CD4-positive, CD25-positive, alpha-beta regulatory T cell (primary cell): ENCODE measurements around the gene ATRNL1. TPM values are rescaled to one million over a fixed set of nuclear protein-coding genes. Genes with fewer than 3 reads are reported as not detected.

Experiments
- ATAC-seq, 2 donors: fragments of 150-1000 bp; cut with Tn5 transposase; one replicate each; pipeline ENCODE4 v1.10.0; 2021; ENCODE audit warnings: low read depth in 2 of 2, moderate number of reproducible peaks in 2 of 2, moderate library complexity in 1 of 2
- DNase-seq, 3 donors: peaks; one replicate each; pipeline versions ENCODE4 v3.0.0 to v3.0.0-alpha.2; 2012 to 2022; ENCODE audit warnings: mixed read lengths in 1 of 3
- H3K27ac ChIP-seq: one replicate; pipeline ENCODE4 v1.7.0; 2013; ENCODE audit warnings: mild to moderate bottlenecking, low read length; ENCODE audit not compliant: insufficient read depth, poor library complexity, severe bottlenecking
- H3K27me3 ChIP-seq: one replicate; pipeline ENCODE4 v1.7.0; 2013; ENCODE audit warnings: low read length; ENCODE audit not compliant: control insufficient read depth, insufficient read depth
- H3K36me3 ChIP-seq: one replicate; pipeline ENCODE4 v1.7.0; 2013; ENCODE audit warnings: mild to moderate bottlenecking, low read length, moderate library complexity; ENCODE audit not compliant: control insufficient read depth, insufficient read depth
- H3K4me1 ChIP-seq: 2 replicates; pipeline ENCODE4 v1.7.0; 2013; ENCODE audit warnings: mild to moderate bottlenecking, low read length; ENCODE audit not compliant: insufficient read depth, control insufficient read depth, poor library complexity, severe bottlenecking
- H3K4me3 ChIP-seq: one replicate; pipeline ENCODE4 v1.7.0; 2013; ENCODE audit warnings: low read depth, mild to moderate bottlenecking, low read length, moderate library complexity
- H3K9me3 ChIP-seq, 2 experiments: 1 replicate in 1 of 2; 2 replicates in 1 of 2; pipeline ENCODE4 v1.7.0; 2013; ENCODE audit warnings: low read length in 2 of 2, mild to moderate bottlenecking in 1 of 2, moderate library complexity in 1 of 2; ENCODE audit not compliant: control insufficient read depth in 2 of 2
- H3K27ac Mint-ChIP-seq, 3 donors: one replicate each; pipeline ENCODE4 v1.8.0; 2020 to 2022; ENCODE audit warnings: mild to moderate bottlenecking in 3 of 3, mixed read lengths in 3 of 3, moderate library complexity in 2 of 3
- H3K27me3 Mint-ChIP-seq: one replicate; pipeline ENCODE4 v1.8.0; 2022; ENCODE audit warnings: mild to moderate bottlenecking, mixed read lengths
- H3K36me3 Mint-ChIP-seq: one replicate; pipeline ENCODE4 v1.8.0; 2020; ENCODE audit warnings: mixed read lengths
- H3K4me1 Mint-ChIP-seq, 4 donors: one replicate each; pipeline ENCODE4 v1.8.0; 2020 to 2022; ENCODE audit warnings: mixed read lengths in 4 of 4, mild to moderate bottlenecking in 1 of 4
- H3K4me3 Mint-ChIP-seq, 4 donors: one replicate each; pipeline ENCODE4 v1.8.0; 2020 to 2022; ENCODE audit warnings: mild to moderate bottlenecking in 4 of 4, mixed read lengths in 4 of 4, moderate library complexity in 3 of 4
- H3K9me3 Mint-ChIP-seq, 7 donors: one replicate each; pipeline ENCODE4 v1.8.0; 2020 to 2022; ENCODE audit warnings: mixed read lengths in 7 of 7, mild to moderate bottlenecking in 3 of 7, moderate library complexity in 2 of 7
- polyA plus RNA-seq, 4 donors: library from polyadenylated mRNA; unstranded; fragments of 300-500 nt; fragmentation: Illumina TruSeq; gene quantifications; one replicate each; pipeline ENCODE4 v1.2.3, GENCODE V29; 2021
- total RNA-seq: library from RNA; stranded (reverse); gene quantifications from one replicate; pipeline ENCODE4 v1.2.3, GENCODE V29; 2022

ATRNL1 gene
- total and polyA plus RNA-seq, 5 donors from 2014 or later, result not detected

DNA sequence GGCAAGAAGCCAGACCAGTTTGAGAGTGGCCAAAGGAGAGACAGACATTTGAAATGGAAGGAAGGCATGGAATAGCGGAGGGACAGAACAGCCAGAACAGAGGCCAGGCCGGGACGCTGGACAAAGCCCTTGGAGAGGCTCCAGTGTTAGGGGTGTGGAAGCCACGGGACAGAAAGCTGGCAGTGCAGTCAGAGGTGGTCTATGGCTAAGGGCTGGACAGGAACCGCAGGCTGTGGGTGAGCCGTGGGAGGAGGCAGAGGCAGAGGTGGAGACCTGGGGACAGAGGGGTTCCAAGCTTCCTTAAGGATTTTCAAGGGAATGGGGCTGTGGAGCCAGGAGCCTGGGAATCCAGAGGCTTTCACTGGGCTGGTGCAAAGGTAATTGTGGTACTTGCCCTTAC lies 878.8 kb downstream of the ATRNL1 start:
- no peaks in the 10 kb centered on the region for H3K4me1 ChIP-seq
- Mint-ChIP-seq H3K27me3 (no peaks in the 10 kb centered on the region), H3K36me3 (no peaks in the 10 kb centered on the region), H3K4me3 (no peak overlapping the region), H3K9me3 (peaks cover 2 to 22% (median 7%) of the 10 kb centered on the region in 7 donors), H3K4me1 (no peaks in the 10 kb centered on the region), H3K27ac (no peak overlapping the region)
- H3K27ac ChIP-seq, result no peak overlapping the region
- DNase-seq, result no peak
- no peaks in the 10 kb centered on the region for H3K36me3 ChIP-seq
- H3K4me3 ChIP-seq, result no peak overlapping the region
- ATAC-seq, result no peak
- H3K9me3 ChIP-seq, result no peaks in the 10 kb centered on the region
- H3K27me3 ChIP-seq, result no peaks in the 10 kb centered on the region

DNA sequence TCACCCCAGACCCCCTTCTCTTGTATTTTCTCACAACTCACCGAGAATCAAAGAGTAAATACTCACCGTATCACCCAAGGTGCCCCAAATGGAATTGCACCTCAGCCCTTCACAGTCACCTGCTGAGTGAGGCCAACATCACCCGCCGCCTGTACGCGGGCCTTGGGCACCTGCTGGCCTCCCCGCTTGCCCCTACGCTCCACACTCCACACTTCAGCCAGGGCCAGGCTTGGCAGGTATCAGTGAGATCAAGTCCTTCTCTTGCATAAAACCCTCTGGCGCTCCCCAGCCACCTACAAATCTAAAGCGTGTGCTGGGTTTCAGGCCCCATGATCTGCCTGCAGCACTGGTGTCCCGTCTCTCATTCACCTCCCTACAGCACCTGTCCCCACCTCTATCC lies 879.3 kb downstream of the ATRNL1 start:
- no peak overlapping the region for H3K27ac Mint-ChIP-seq
- Histone ChIP-seq H3K27ac (no peak overlapping the region), H3K9me3 (no peaks in the 10 kb centered on the region), H3K4me3 (no peak overlapping the region), H3K27me3 (no peaks in the 10 kb centered on the region), H3K36me3 (no peaks in the 10 kb centered on the region), H3K4me1 (no peaks in the 10 kb centered on the region)
- H3K4me3 Mint-ChIP-seq, result no peak overlapping the region
- H3K36me3 Mint-ChIP-seq, result no peaks in the 10 kb centered on the region
- H3K9me3 Mint-ChIP-seq, result peaks cover 2 to 19% (median 6%) of the 10 kb centered on the region in 7 donors
- ATAC-seq (no peak), DNase-seq (no peak)
- H3K27me3 Mint-ChIP-seq, result no peaks in the 10 kb centered on the region
- H3K4me1 Mint-ChIP-seq, result no peaks in the 10 kb centered on the region

DNA sequence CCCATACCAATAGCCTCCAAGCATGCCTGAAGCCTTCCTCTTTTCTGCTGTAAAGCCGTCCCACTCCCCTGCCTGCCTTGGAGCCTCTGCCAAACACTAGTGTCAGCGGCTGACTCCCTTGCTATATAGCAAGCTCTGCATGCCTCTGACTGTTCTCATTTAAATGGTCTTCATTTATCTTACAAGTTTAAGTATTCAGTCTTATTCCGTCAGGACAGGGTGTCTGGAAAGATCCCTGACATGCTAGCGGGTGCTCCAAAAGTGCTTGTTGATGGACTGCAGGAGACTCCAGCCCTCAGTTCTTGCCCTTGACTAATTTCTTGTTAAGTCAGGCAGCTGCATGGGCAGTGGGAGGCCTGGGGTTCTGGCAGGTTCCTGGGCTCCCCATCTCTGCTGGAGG lies 881.2 kb downstream of the ATRNL1 start:
- Mint-ChIP-seq H3K36me3 (no peaks in the 10 kb centered on the region), H3K27ac (no peak overlapping the region), H3K27me3 (no peaks in the 10 kb centered on the region), H3K4me3 (no peak overlapping the region), H3K4me1 (no peaks in the 10 kb centered on the region), H3K9me3 (peaks cover 0 to 14% (median 3%) of the 10 kb centered on the region in 7 donors)
- Histone ChIP-seq H3K9me3 (no peaks in the 10 kb centered on the region), H3K27me3 (no peaks in the 10 kb centered on the region), H3K4me1 (no peaks in the 10 kb centered on the region), H3K4me3 (no peak overlapping the region), H3K27ac (no peak overlapping the region), H3K36me3 (no peaks in the 10 kb centered on the region)
- ATAC-seq, result no peak
- no peak for DNase-seq

DNA sequence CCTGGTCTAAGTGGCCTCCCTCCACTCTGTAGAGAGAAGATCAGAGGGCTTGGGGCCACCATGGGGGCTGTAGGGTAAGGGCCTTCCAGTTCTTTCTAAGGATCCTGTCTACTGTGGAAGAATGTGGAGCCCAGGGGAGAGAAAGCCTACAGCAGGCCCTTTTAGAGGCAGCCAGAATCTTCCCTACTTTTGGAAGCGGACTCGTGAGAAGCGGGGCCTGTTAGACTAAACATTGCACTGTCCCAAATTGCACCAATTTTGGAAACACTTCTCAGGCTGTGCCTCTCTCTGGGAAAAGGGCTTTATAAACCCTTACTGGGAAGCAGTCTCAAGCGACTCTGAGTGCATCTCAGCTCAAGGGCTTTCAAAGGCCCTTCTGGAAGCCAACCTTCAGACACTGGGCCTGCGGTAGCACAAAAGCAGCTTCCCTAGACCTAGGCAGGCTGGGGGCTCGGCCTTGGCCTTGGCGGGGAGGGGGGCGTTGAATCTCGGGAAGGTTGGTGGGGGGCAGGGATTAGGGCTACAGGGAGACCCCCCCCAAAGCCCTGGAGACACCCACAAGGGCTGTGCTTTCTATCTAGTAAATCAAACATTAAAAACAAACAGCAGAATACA lies 881.8 kb downstream of the ATRNL1 start:
- no peaks in the 10 kb centered on the region for H3K4me1 ChIP-seq
- H3K27ac Mint-ChIP-seq, result no peak overlapping the region
- no peaks in the 10 kb centered on the region for H3K9me3 ChIP-seq
- H3K9me3 Mint-ChIP-seq, result peaks cover 0 to 14% (median 3%) of the 10 kb centered on the region in 7 donors
- ATAC-seq (no peak), DNase-seq (no peak)
- H3K4me3 Mint-ChIP-seq, result no peak overlapping the region
- no peak overlapping the region for H3K27ac ChIP-seq
- H3K4me1 Mint-ChIP-seq, result no peaks in the 10 kb centered on the region
- no peaks in the 10 kb centered on the region for H3K27me3 ChIP-seq
- H3K27me3 Mint-ChIP-seq, result no peaks in the 10 kb centered on the region
- H3K4me3 ChIP-seq, result no peak overlapping the region
- H3K36me3 ChIP-seq, result no peaks in the 10 kb centered on the region
- H3K36me3 Mint-ChIP-seq, result no peaks in the 10 kb centered on the region

DNA sequence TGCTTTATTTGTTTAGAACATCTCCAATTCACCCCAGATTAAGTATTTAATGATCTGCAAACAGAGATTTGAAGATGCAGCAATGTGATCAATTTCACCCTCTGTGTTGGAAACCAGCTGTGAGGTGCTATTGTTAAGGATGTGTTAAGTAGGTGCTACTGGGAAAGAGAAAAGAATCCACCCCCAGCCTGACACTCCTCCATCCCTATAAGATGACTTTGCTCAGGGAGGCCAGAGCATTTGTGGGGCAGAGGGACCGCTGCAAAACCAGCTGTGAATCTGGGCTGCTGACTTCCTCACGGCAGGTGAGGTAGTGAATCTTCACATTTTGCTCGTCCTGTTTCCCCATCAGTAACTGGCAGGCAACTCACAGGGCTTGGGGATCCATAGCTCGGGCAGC lies 882.3 kb downstream of the ATRNL1 start:
- Histone ChIP-seq H3K4me1 (no peaks in the 10 kb centered on the region), H3K9me3 (no peaks in the 10 kb centered on the region), H3K36me3 (no peaks in the 10 kb centered on the region), H3K4me3 (no peak overlapping the region), H3K27me3 (no peaks in the 10 kb centered on the region), H3K27ac (no peak overlapping the region)
- no peak for ATAC-seq
- DNase-seq, result no peak
- Mint-ChIP-seq H3K4me3 (no peak overlapping the region), H3K27me3 (no peaks in the 10 kb centered on the region), H3K4me1 (no peaks in the 10 kb centered on the region), H3K9me3 (peaks cover 0 to 14% (median 3%) of the 10 kb centered on the region in 7 donors), H3K27ac (no peak overlapping the region), H3K36me3 (no peaks in the 10 kb centered on the region)

DNA sequence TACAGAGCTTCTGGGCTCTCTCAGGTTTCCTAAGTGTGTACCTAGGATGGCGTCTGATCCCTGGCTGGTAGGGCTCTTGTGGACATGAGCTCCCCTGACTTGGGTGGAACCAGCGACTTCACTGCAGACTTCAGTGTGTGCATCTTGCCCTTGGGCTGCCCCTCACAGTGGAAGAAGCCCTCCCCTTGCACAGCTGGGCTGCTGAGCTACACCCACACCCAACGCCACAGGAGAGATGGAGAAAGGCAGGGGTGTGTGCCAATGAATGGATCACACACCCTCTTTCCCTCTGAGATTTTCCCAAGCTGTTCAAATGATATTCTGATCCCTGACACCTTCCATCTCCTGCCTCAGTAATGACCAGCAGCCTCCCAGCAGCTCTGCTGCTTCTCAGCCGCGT lies 883.2 kb downstream of the ATRNL1 start:
- no peaks in the 10 kb centered on the region for H3K4me1 ChIP-seq
- H3K4me3 Mint-ChIP-seq, result no peak overlapping the region
- H3K36me3 ChIP-seq, result no peaks in the 10 kb centered on the region
- no peak overlapping the region for H3K4me3 ChIP-seq
- no peaks in the 10 kb centered on the region for H3K9me3 ChIP-seq
- H3K27ac ChIP-seq, result no peak overlapping the region
- H3K27me3 Mint-ChIP-seq, result no peaks in the 10 kb centered on the region
- H3K4me1 Mint-ChIP-seq, result no peaks in the 10 kb centered on the region
- peaks cover 0 to 14% (median 3%) of the 10 kb centered on the region in 7 donors for H3K9me3 Mint-ChIP-seq
- DNase-seq (no peak), ATAC-seq (no peak)
- no peak overlapping the region for H3K27ac Mint-ChIP-seq
- H3K36me3 Mint-ChIP-seq, result no peaks in the 10 kb centered on the region
- H3K27me3 ChIP-seq, result no peaks in the 10 kb centered on the region

DNA sequence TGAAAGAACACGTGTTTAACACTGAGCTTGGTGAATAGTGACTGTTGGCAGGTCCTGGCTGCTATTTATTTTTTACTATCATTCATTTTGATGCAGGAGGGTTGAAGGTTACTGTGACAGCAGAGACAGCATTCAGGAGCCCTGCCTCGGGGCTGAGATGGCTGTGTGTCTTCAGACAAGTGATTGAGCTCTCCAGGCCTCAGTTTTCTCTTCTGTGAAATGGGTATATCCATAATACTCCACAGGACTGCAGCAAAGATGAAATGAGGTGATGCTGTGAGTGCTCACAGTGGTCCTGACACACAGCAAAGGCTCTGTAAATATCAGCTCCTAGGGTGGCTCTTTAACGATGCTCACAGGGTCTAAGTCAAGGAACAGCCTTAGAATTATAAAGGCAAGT lies 884.7 kb downstream of the ATRNL1 start:
- no peaks in the 10 kb centered on the region for H3K36me3 Mint-ChIP-seq
- Histone ChIP-seq H3K9me3 (no peaks in the 10 kb centered on the region), H3K4me1 (no peaks in the 10 kb centered on the region), H3K36me3 (no peaks in the 10 kb centered on the region), H3K27me3 (no peaks in the 10 kb centered on the region), H3K27ac (no peak overlapping the region), H3K4me3 (no peak overlapping the region)
- H3K27me3 Mint-ChIP-seq, result no peaks in the 10 kb centered on the region
- DNase-seq (no peak), ATAC-seq (no peak)
- peaks cover 0 to 9% (median 1%) of the 10 kb centered on the region in 7 donors for H3K9me3 Mint-ChIP-seq
- H3K27ac Mint-ChIP-seq, result no peak overlapping the region
- H3K4me3 Mint-ChIP-seq, result no peak overlapping the region
- no peaks in the 10 kb centered on the region for H3K4me1 Mint-ChIP-seq

DNA sequence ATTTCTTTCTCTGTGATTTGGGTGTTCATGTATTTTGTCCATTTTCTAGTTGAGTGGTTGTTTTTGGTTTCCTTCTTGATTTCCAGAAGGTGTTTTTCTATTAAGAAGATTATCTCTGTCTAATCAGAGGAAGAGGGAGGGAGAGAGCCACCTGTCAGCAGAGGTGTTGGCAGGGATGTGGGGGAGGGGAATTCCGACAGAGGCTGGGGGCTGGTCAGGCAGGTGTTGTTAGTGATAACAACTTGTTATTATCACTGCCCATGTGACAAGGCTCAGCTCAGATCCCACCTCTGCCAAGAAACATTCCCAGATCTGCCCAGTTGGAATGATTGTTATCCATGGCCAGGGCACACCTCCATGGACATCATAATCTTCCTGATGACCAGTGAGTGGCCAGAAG lies 886.4 kb downstream of the ATRNL1 start:
- peaks cover 0 to 6% (median 1%) of the 10 kb centered on the region in 7 donors for H3K9me3 Mint-ChIP-seq
- no peak overlapping the region for H3K4me3 ChIP-seq
- no peaks in the 10 kb centered on the region for H3K36me3 Mint-ChIP-seq
- ATAC-seq (no peak), DNase-seq (no peak)
- no peaks in the 10 kb centered on the region for H3K4me1 Mint-ChIP-seq
- no peaks in the 10 kb centered on the region for H3K9me3 ChIP-seq
- H3K36me3 ChIP-seq, result no peaks in the 10 kb centered on the region
- no peak overlapping the region for H3K4me3 Mint-ChIP-seq
- no peaks in the 10 kb centered on the region for H3K27me3 Mint-ChIP-seq
- no peaks in the 10 kb centered on the region for H3K4me1 ChIP-seq
- no peak overlapping the region for H3K27ac Mint-ChIP-seq
- no peaks in the 10 kb centered on the region for H3K27me3 ChIP-seq
- H3K27ac ChIP-seq, result no peak overlapping the region
